Keratinocyte (primary cell): ENCODE data around the gene TBX20. TPM values are rescaled to one million over a fixed set of nuclear protein-coding genes. Genes with fewer than 3 reads are reported as not detected.

Experiments
- DNase-seq: peaks from one replicate; pipeline ENCODE4 v3.0.0-alpha.2; 2011; ENCODE audit warnings: low read depth, missing footprints, low spot score
- FAIRE-seq: peaks from 2 replicates; lab custom pipeline; 2011; peaks lifted over from hg19 to GRCh38; lab: Jason Lieb, UNC
- H2AFZ ChIP-seq: 2 replicates; pipeline ENCODE4 v1.6.0; 2012; ENCODE audit warnings: low read length, control low read depth, inconsistent platforms; ENCODE audit not compliant: control insufficient read depth
- H3K27ac ChIP-seq: 2 replicates; pipeline ENCODE4 v1.5.1; 2011; ENCODE audit warnings: low read length; ENCODE audit not compliant: control insufficient read depth, insufficient read depth
- H3K27me3 ChIP-seq: 3 replicates; pipeline ENCODE4 v1.6.0; 2011; ENCODE audit warnings: low read length; ENCODE audit not compliant: control insufficient read depth, insufficient read depth; ENCODE audit errors: extremely low read depth
- H3K36me3 ChIP-seq, 2 experiments: 2 replicates in 1 of 2; 3 replicates in 1 of 2; pipeline ENCODE4 v1.5.1; 2011; ENCODE audit warnings: low read length in 2 of 2, mild to moderate bottlenecking in 1 of 2; ENCODE audit not compliant: control insufficient read depth in 2 of 2, insufficient read depth in 2 of 2; ENCODE audit errors: extremely low read depth in 1 of 2
- H3K4me1 ChIP-seq: 3 replicates; pipeline ENCODE4 v1.5.1; 2011; ENCODE audit warnings: low read length; ENCODE audit not compliant: control insufficient read depth, insufficient read depth; ENCODE audit errors: extremely low read depth
- H3K4me2 ChIP-seq: 3 replicates; pipeline ENCODE4 v1.6.0; 2011; ENCODE audit warnings: low read depth, low read length; ENCODE audit not compliant: control insufficient read depth, insufficient read depth; ENCODE audit errors: extremely low read depth
- H3K4me3 ChIP-seq, 3 experiments: fragments of 200-600 bp in 1 of 3; sonication (generic) in 1 of 3; 2 replicates in 2 of 3; 3 replicates in 1 of 3; pipeline ENCODE4 v1.5.1; 2011 to 2016; ENCODE audit warnings: low read length in 3 of 3, mild to moderate bottlenecking in 3 of 3, control low read depth in 2 of 3, inconsistent platforms in 1 of 3, low read depth in 1 of 3, mixed read lengths in 1 of 3, mixed run types in 1 of 3, moderate library complexity in 1 of 3; ENCODE audit not compliant: control insufficient read depth in 2 of 3, insufficient read depth in 2 of 3; ENCODE audit errors: extremely low read depth in 1 of 3
- H3K79me2 ChIP-seq: 2 replicates; pipeline ENCODE4 v1.6.0; 2012; ENCODE audit warnings: low read length; ENCODE audit not compliant: control insufficient read depth, insufficient read depth
- H3K9ac ChIP-seq: 3 replicates; pipeline ENCODE4 v1.6.0; 2011; ENCODE audit warnings: low read length; ENCODE audit not compliant: control insufficient read depth, insufficient read depth; ENCODE audit errors: extremely low read depth
- H3K9me1 ChIP-seq: 3 replicates; pipeline ENCODE4 v1.6.0; 2011; ENCODE audit warnings: low read length; ENCODE audit not compliant: control insufficient read depth, insufficient read depth; ENCODE audit errors: extremely low read depth
- H3K9me3 ChIP-seq: 2 replicates; pipeline ENCODE4 v1.5.1; 2012; ENCODE audit warnings: low read depth, low read length; ENCODE audit not compliant: control insufficient read depth
- H4K20me1 ChIP-seq: 3 replicates; pipeline ENCODE4 v1.6.0; 2011; ENCODE audit warnings: low read length; ENCODE audit not compliant: control insufficient read depth, insufficient read depth; ENCODE audit errors: extremely low read depth
- EZH2 ChIP-seq: IDR thresholded peaks from one replicate; pipeline ENCODE4 v1.6.1; 2012; ENCODE audit warnings: inconsistent platforms, mild to moderate bottlenecking, low read length, moderate library complexity
- dilution Hi-C: fragments of 300-500 bp; cut with MboI; formaldehyde crosslinking; loops from one replicate; pipeline ENCODE4 v1.7.0; 2020; ENCODE audit warnings: low sequenced_read_pairs; ENCODE audit not compliant: extremely low pct_ligation_motif_present
- polyA plus RNA-seq, 5 experiments: library from polyadenylated mRNA; depleted of rRNA in 3 of 5; stranded (reverse) in 3 of 5; stranded (forward) in 1 of 5; unstranded in 1 of 5; fragments of >200 nt; gene quantifications; 1 replicate in 1 of 5; 2 replicates in 3 of 5; 3 replicates in 1 of 5; pipeline versions ENCODE4 v1.2.1 to v1.2.3, GENCODE V29; 2011 to 2012; ENCODE audit warnings: missing spikeins in 2 of 5, low read depth in 1 of 5, low replicate concordance in 1 of 5
- TF ChIP-seq, protein P1 (sequence below), 3 experiments: IDR thresholded peaks in 1 of 3; conservative IDR thresholded peaks in 1 of 3; optimal IDR thresholded peaks in 1 of 3; 2 replicates in 2 of 3; 3 replicates in 1 of 3; pipeline versions ENCODE3 to v1.5.1; 2011; ENCODE audit warnings: low read length in 3 of 3, mild to moderate bottlenecking in 3 of 3, moderate library complexity in 2 of 3, control low read depth in 1 of 3, inconsistent platforms in 1 of 3; ENCODE audit not compliant: insufficient read depth in 2 of 3; ENCODE audit errors: extremely low read depth in 1 of 3

The TBX20 gene
- polyA plus RNA-seq, 1 donor (not counting 4 experiments of a cell fraction or from before 2014, with no cell fraction given), result not detected

DNA sequence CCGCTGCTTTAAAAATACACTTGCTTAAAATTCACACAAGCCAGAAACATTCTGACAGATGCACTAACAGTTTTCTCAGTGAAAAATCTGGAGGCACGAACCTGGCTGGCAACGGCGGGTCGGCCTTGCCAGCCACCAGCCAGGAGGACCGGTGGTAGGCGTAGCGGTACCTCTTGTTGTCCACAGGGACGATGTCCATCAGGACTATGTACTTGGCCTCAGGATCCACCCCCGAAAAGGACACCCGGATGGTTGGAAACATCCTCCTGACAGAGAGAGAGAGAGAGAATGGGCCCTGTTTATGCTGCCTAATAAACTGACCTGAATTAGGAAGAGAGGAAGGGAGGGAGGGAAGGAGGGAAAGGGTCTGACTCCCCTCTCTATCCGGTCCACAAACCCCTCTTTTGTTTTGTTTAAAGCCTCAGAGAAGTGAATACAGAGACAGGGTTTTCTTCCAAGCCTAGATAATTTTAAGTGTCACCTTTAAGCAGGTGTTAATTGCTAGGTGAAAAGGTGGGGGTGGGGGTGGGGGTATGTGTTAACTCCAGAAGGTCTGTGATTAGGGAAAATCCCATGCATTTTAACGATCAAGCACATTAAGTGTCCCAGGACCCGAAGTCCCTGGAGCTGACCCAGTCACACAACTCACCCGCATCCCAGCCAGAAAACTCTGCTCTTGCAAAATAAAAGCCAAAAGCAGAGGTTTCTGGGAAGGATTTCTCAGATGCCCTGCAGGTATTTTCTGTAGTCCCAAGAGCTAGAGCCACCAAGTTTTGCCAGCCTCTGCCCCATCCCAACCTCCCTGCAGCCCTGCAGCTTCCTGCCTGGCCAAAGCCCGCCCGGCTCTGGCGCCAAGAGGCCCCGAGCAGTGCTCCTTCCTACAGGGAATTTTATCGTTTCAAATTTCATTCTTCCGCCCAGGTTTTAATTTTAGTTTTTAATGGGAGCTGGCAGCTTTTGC, 5.0 kb downstream of the TBX20 start:
- Histone ChIP-seq H4K20me1 (no peaks in the 10 kb centered on the region), H2AFZ (no peak overlapping the region)

DNA sequence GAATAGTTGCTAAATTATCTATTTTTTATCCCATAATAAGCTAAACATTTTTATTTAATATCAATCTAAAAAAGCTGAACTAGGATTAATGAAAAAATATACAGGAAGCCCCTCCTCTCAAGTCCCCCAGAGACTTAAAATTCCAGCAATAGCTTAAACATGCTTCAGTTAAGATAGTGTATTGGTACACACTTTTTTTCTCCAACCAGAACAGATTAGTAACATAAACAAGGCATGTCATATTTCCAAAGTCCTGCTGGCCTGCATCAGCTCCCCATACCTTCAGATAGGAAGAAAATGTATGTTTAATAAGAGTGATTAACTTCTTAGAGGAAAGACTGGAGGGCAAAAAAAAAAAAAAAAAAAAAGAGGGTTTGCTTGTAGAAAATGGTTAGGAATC, 7.1 kb downstream of the TBX20 start:
- Histone ChIP-seq H3K9ac (no peak overlapping the region), H3K9me3 (no peaks in the 10 kb centered on the region), H4K20me1 (no peaks in the 10 kb centered on the region), H3K27ac (no peak overlapping the region), H3K9me1 (no peaks in the 10 kb centered on the region), H3K27me3 (peaks cover 44% of the 10 kb centered on the region), H3K4me2 (no peak overlapping the region), H3K36me3 (no peaks in the 10 kb centered on the region), H2AFZ (no peak overlapping the region), H3K4me3 (no peak overlapping the region), H3K4me1 (no peaks in the 10 kb centered on the region), H3K79me2 (no peaks in the 10 kb centered on the region)
- TF ChIP-seq EZH2, result no peak
- TF ChIP-seq, protein P1, sequence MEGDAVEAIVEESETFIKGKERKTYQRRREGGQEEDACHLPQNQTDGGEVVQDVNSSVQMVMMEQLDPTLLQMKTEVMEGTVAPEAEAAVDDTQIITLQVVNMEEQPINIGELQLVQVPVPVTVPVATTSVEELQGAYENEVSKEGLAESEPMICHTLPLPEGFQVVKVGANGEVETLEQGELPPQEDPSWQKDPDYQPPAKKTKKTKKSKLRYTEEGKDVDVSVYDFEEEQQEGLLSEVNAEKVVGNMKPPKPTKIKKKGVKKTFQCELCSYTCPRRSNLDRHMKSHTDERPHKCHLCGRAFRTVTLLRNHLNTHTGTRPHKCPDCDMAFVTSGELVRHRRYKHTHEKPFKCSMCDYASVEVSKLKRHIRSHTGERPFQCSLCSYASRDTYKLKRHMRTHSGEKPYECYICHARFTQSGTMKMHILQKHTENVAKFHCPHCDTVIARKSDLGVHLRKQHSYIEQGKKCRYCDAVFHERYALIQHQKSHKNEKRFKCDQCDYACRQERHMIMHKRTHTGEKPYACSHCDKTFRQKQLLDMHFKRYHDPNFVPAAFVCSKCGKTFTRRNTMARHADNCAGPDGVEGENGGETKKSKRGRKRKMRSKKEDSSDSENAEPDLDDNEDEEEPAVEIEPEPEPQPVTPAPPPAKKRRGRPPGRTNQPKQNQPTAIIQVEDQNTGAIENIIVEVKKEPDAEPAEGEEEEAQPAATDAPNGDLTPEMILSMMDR (optimal IDR thresholded peaks at IDR 0.05 in 1 of 3, IDR thresholded peaks at IDR 0.05 in 1 of 3, conservative IDR thresholded peaks at IDR 0.05 in 1 of 3; ENCODE audit: extremely low read depth in 1 of 3, insufficient read depth in 2 of 3, low read length in 3 of 3), result no peak
- DNase-seq, result no peak
- no peak for FAIRE-seq
- dilution Hi-C loops, result no loop called here

More for the DNA sequence above, 5.0 kb downstream of the TBX20 start:
- TF ChIP-seq, protein P1 (optimal IDR thresholded peaks at IDR 0.05 in 1 of 3, IDR thresholded peaks at IDR 0.05 in 1 of 3, conservative IDR thresholded peaks at IDR 0.05 in 1 of 3; ENCODE audit: extremely low read depth in 1 of 3, insufficient read depth in 2 of 3, low read length in 3 of 3), result no peak
- TF ChIP-seq EZH2, result peak; percentile 43
- no peak for FAIRE-seq
- Histone ChIP-seq H3K9me3 (peaks cover 6% of the 10 kb centered on the region), H3K27me3 (peaks cover 64% of the 10 kb centered on the region), H3K36me3 (no peaks in the 10 kb centered on the region), H3K9ac (no peak overlapping the region), H3K4me1 (no peaks in the 10 kb centered on the region), H3K27ac (no peak overlapping the region), H3K79me2 (no peaks in the 10 kb centered on the region), H3K4me3 (no peak overlapping the region), H3K9me1 (no peaks in the 10 kb centered on the region), H3K4me2 (no peak overlapping the region)
- DNase-seq, result no peak
- dilution Hi-C loops, result no loop called here
